HG02852 (cell line): ENCODE measurements around the gene GAB4.
"Not testable (repeated sequence)": the region's sequence is repeated elsewhere in the genome, so short reads cannot be mapped to it uniquely, and the experiment has no call there.

Experiments
- ATAC-seq: cut with Tn5 transposase; IDR thresholded peaks from one replicate; pipeline ENCODE4 v1.9.1; 2021; ENCODE audit warnings: mild to moderate bottlenecking, moderate library complexity; ENCODE audit not compliant: unreplicated experiment

The GAB4 gene

GRCh38 chr22:16917144-16918003 lies 90.6 kb downstream of the GAB4 start:
- ATAC-seq: no peak

- ATAC-seq: no peak
These were observed 92.3 kb downstream of the GAB4 start for GRCh38 chr22:16915701-16916100.

DNA sequence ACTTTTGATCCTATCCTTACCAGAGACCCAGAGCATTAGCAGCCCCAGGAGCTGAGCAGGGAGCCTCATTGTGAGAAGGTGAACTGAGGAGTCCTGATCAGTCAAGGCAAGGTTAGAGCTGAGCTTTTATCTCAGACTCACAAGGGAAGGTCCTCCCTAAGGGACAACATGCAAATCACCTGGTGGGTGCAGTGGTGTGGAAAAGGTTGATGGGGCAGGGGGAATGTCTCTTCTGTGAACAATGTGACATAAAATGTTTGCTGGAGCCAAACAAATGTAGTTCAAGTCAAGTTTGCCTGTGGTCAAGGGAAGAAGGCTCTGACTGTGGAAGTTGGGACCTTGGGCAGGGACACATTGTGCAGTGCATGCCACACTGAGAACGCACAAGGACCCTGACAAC lies 93.1 kb downstream of the GAB4 start:
- ATAC-seq: not testable (repeated sequence)

- no peak for ATAC-seq
These were observed 94.0 kb downstream of the GAB4 start for GRCh38 chr22:16914006-16914405.

DNA sequence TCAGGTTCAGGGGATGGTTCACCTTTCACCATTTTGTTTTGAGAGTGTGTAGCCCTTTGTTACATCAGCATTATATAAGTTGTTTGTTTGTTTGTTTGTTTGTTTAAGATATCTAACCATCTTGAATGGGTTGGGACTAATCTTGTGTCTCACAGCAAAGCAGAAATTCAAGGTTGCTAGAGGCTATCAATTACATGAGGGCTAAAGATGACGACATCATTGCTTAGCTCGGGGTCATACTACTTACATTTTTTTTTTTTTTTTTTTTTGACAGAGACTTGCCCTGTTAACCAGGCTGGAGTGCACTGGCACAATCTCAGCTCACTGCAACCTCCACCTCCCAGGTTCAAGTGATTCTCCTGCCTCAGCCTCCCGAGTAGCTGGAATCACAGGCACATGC lies 95.7 kb downstream of the GAB4 start:
- no peak for ATAC-seq
